Activated CD4-positive, alpha-beta T cell treated with anti-CD3 and anti-CD28 coated beads, Interleukin-2, amount 50 U/mL, for 48 hours (primary cell): ENCODE measurements around the gene C12orf56.
"Not testable (repeated sequence)": the region's sequence is repeated elsewhere in the genome, so short reads cannot be mapped to it uniquely, and the experiment has no call there.

ENCODE experiments used
- DNase-seq, 2 experiments: peaks; one replicate each; pipeline ENCODE4 v3.0.0-alpha.2; 2020

Gene C12orf56

DNA sequence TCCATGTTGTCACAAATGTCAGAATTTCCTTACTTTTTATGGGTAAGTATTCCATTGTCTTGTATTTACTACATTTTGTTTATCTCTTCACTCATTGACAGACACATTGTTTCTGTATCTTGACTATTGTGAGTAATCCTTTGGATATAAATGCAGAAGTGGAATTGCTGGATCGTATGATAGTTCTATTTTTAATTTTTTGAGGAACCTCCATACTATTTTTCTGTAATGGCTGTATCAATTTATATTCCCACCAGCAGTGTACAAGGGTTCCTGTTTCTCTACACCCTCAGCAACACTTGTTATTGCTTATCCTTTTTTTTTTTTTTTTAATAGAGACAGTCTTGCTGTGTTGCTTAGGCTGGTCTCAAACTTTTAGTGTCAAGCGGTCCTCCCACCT, 164.9 kb downstream of the C12orf56 start:
- no peak for DNase-seq

DNA sequence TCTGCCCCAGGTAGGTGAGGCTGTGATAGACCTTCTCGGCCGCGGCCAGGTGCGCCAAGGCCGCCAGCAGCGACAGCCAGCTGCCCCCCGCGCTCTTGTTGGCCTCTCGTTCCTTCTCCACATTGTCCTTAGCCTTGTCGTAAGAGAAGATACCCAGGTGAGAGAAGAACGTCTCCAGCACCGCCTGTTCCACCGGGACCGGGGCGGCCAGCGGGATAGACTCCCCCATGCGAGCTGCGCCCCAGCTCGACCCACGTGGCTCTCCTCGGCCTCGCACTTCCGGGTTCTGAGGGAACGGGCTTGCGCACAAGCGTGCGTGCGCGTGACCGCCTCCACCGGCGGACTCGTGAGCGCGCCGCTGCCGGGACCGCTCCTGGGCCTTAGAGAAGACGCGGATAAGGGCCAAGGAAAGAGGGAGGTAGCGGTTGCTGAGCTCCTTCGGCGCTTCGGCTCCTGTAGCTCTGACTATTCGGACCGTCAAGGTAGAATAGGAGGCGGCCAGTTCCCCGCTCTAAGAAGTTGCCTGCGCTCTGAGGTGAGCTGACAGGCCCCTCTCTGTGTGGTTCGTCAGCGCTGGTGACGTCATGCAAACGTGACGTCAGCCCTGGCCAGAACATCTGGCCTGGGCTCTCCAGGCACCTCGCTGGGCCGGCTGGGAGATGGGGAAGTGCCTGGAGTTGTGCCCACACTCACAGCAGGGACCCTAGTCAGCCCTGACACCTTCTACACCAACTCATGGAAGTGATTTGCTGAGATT, 168.4 kb downstream of the C12orf56 start, which contains the start of gene KICS2:
Gene KICS2 (minus strand): TSS at position 288 of the 757 bp plus-strand sequence. CDS start 59 bp downstream, at position 229.
- peak; percentile 87 to 91 for DNase-seq

DNA sequence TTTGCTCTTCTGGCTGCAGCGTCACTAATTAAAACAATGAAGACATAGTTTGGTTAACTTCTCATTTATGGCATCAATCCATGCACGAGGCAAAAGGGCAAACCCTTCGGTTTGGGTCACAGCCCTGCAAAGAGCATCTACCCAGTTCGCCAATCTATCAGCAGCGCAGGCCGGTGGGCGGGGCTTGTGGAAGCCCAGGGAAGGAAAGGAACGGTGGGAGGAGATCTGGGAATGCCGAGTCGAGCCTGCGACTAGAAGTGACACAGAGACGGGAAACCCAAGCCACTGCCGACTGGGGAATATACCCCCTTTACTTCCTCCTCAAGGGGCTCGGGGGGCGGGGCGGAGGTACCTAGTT, 168.9 kb downstream of the C12orf56 start:
- DNase-seq: peak; percentile 66 to 72

DNA sequence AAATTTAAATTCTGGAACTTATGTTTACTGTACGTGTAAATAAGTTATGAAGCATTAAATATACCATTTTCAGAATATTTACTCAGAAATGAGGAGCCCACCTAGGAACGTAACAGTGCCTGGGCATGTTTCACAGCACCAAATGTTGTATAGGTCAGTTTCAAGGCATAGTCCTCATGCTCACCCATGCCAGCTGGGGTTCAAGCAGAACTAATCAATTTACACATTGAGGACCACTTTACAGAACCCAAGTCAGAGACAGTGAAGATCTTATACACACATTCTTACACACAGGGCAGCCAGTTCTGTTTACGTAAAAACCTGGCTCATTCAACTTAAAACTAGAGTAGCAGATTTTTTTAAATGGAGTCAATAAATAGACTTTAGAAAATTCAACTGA, 170.5 kb downstream of the C12orf56 start:
- no peak for DNase-seq

DNA sequence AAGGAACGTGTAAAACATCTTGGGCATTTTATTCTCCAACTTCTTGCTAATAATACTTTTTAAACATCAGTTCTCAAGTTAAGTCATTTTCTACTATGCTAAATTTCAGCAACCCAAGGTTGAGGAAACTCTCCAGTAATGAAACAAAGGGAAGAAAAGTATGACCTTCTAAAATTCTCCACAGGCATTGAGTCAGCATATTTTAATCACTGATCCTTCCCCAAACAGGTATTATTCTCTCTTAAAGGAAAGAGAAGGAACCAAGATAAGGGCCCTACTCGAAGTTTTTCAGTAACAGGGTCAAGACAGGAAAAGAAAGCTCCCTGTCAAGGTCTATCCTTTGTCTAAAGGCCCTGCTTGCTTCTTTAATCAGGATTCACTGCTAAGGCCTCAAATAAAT, 171.4 kb downstream of the C12orf56 start:
- DNase-seq: no peak

DNA sequence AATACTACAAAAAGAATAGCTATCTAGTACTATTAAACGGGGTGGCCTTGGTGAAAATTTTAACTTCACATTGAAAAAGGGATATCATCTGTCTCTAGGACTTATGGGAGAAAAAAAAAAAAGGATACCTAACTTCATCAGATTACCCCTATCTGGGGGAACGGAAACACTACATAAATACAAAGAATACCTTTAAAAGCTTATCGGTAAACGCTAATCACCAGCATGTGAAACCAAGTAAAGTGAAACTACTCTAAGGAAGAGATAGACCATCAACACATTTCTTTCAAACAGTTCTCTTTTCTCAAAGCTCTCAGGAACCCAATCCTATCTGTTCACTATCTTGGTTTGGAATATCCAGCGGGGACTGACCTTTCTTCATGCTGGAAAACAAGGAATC, 172.0 kb downstream of the C12orf56 start:
- no peak for DNase-seq

DNA sequence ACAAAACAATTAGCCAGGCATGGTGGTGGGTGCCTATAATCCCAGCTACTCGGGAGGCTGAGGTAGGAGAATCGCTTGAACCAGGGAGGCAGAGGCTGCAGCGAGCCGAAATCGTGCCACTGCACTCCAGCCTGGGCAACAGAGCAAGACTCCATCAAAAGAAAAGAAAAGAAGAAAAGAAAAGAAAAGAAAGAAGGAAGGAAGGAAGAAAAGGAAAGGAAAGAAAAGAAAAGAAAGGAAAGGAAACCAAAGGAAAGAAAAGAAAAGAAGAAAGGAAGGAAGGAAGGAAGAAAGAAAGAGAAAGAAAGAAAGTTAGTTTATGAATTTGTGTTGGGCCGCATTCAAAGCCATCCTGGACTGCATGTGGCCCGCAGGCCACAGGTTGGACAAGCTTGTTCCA, 172.9 kb downstream of the C12orf56 start:
- DNase-seq: not testable (repeated sequence)

DNA sequence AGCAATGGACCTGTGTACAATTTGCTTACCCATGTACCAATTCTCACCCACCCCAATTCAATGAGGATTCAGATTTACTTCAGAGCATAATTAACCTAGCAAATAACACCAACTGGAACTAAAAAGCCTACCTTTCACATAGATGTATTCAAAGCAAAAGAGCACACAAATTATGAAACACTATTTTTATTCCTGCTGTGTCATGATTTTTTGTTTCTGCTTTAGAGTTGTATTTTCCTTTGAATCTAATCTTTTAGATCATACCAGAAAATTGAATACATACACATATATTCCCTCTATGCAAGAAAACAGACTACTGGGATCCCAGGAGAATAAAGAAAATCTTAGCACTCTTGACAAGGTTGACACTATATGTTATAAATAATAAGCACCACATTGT, 174.3 kb downstream of the C12orf56 start:
- no peak for DNase-seq
